Measurements from ENCODE around the gene FAM20C.

The FAM20C gene

GRCh38 chr7:211033-211714 lies 18.8 kb downstream of the FAM20C start:
- no peak for DNase-seq

GRCh38 chr7:211715-212058 lies 19.3 kb downstream of the FAM20C start:
- DNase-seq, result no peak

GRCh38 chr7:212754-213153 lies 20.4 kb downstream of the FAM20C start:
- no peak for DNase-seq

- no peak for DNase-seq
Observed at GRCh38 chr7:213324-213993, 21.1 kb downstream of the FAM20C start.

GRCh38 chr7:214410-215212 lies 22.2 kb downstream of the FAM20C start:
- DNase-seq, result no peak

GRCh38 chr7:216360-217300 lies 24.3 kb downstream of the FAM20C start:
- no peak for DNase-seq

GRCh38 chr7:217781-218180 lies 25.4 kb downstream of the FAM20C start:
- no peak for DNase-seq

- no peak for DNase-seq
Observed at GRCh38 chr7:218316-218715, 25.9 kb downstream of the FAM20C start.

GRCh38 chr7:218896-219580 lies 26.7 kb downstream of the FAM20C start:
- DNase-seq, result no peak

GRCh38 chr7:219581-220150 lies 27.3 kb downstream of the FAM20C start:
- no peak for DNase-seq

GRCh38 chr7:220151-220841 lies 27.9 kb downstream of the FAM20C start:
- no peak for DNase-seq

GRCh38 chr7:221978-222715 lies 29.8 kb downstream of the FAM20C start:
- DNase-seq, result no peak

- no peak for DNase-seq
Observed at GRCh38 chr7:222716-223041, 30.3 kb downstream of the FAM20C start.

- no peak for DNase-seq
Observed at GRCh38 chr7:223118-223800, 30.9 kb downstream of the FAM20C start.

- DNase-seq, result no peak
Observed at GRCh38 chr7:223861-224260, 31.5 kb downstream of the FAM20C start.

GRCh38 chr7:226281-226895 lies 34.0 kb downstream of the FAM20C start:
- DNase-seq, result no peak

- no peak for DNase-seq
Observed at GRCh38 chr7:227926-228325, 35.6 kb downstream of the FAM20C start.

GRCh38 chr7:228610-229009 lies 36.2 kb downstream of the FAM20C start:
- DNase-seq, result no peak

- no peak for DNase-seq
Observed at GRCh38 chr7:229184-229964, 37.0 kb downstream of the FAM20C start.

Measured in stimulated activated CD4-positive, alpha-beta T cell treated with anti-CD3 and anti-CD28 coated beads, Interleukin-12 subunit alpha, Interleukin-12 subunit beta, amount 100 ng/mL, for 4 hours (primary cell).